NB4 (cell line): ENCODE data around the gene HINT2.

ENCODE experiments used
- CTCF ChIP-seq: IDR thresholded peaks from one replicate; pipeline ENCODE4 v1.5.1; 2012; ENCODE audit warnings: low read depth, low read length
- MAX ChIP-seq: IDR thresholded peaks from 2 replicates; pipeline ENCODE4 v1.6.1; 2011; ENCODE audit warnings: low read depth, low read length
- MYC ChIP-seq: IDR thresholded peaks from 2 replicates; pipeline ENCODE4 v1.6.1; 2011; ENCODE audit warnings: low read depth, low read length
- POLR2A ChIP-seq: IDR thresholded peaks from 2 replicates; pipeline ENCODE4 v1.6.1; 2011; ENCODE audit warnings: mild to moderate bottlenecking; ENCODE audit not compliant: insufficient read length; ENCODE audit errors: extremely low read depth

GRCh38 chr9:35792826-35793225 is 22.0 kb downstream of the HINT2 start:
- no peak for TF ChIP-seq MAX
- TF ChIP-seq CTCF: no peak
- TF ChIP-seq POLR2A: no peak
- no peak for TF ChIP-seq MYC
